K562 (cell line): Measurements from ENCODE around the gene PITPNC1. TPM values are rescaled to one million over a fixed set of nuclear protein-coding genes. Genes with fewer than 3 reads are reported as not detected.

ENCODE experiments used
- ATAC-seq: fragments of 200-7000 bp; cut with Tn5 transposase; 3 replicates; pipeline ENCODE4 v1.9.1; 2020; ENCODE audit warnings: moderate library complexity
- BruUV-seq: library from RNA; stranded (reverse); fragments of 400-500 nt; replicated peaks from 2 replicates; lab custom pipeline; 2021; lab: Mats Ljungman, UMichigan
- CTCF ChIA-PET: fragments of 300-600 bp; formaldehyde crosslinking; extraction: SDS; loops from one replicate; lab custom pipeline; 2021; ENCODE audit warnings: low intra/inter-chr PET ratio; lab: Yijun Ruan, JAX
- POLR2A ChIA-PET: fragments of 300-600, 350-650 bp; sonication (Branson Sonifier 250); formaldehyde crosslinking; extraction: SDS; loops from one replicate; lab custom pipeline; 2021; ENCODE audit warnings: antibody characterized with exemption, inconsistent platforms; lab: Yijun Ruan, JAX
- DNase-seq, 4 experiments: peaks; one replicate each; pipeline versions ENCODE4 v3.0.0 to v3.0.0-alpha.2; 2011 to 2018; ENCODE audit warnings: low spot score in 3 of 4, mixed read lengths in 3 of 4; ENCODE audit errors: extremely low read depth in 1 of 4
- FAIRE-seq: peaks from 2 replicates; lab custom pipeline; 2011; peaks lifted over from hg19 to GRCh38; lab: Jason Lieb, UNC
- H2AFZ ChIP-seq: 2 replicates; pipeline ENCODE4 v1.6.0; 2011; ENCODE audit warnings: low read depth, low read length, control low read depth, inconsistent platforms
- H3K27ac ChIP-seq: fragments of 200-600 bp; 3 replicates; pipeline ENCODE4 v1.8.0; 2011; ENCODE audit warnings: low read depth, mild to moderate bottlenecking, control low read depth, inconsistent platforms, low read length, moderate library complexity, mixed read lengths; ENCODE audit errors: extremely low read depth
- H3K27me3 ChIP-seq, 2 experiments: fragments of 300-600 bp in 1 of 2; 2 replicates in 1 of 2; 3 replicates in 1 of 2; pipeline versions ENCODE4 v1.6.0 to v1.8.0; 2011; ENCODE audit warnings: inconsistent platforms in 2 of 2, low read length in 2 of 2, mild to moderate bottlenecking in 1 of 2, mixed read lengths in 1 of 2, moderate library complexity in 1 of 2; ENCODE audit not compliant: control insufficient read depth in 2 of 2, insufficient read depth in 2 of 2
- H3K36me3 ChIP-seq: fragments of 300-600 bp; 3 replicates; pipeline ENCODE4 v1.8.0; 2011; ENCODE audit warnings: mild to moderate bottlenecking, low read length, inconsistent platforms; ENCODE audit not compliant: control insufficient read depth, insufficient read depth
- H3K4me1 ChIP-seq, 2 experiments: fragments of 200-600 bp in 1 of 2; replicated peaks in 1 of 2; 2 replicates in 1 of 2; 3 replicates in 1 of 2; pipeline versions ENCODE4 v1.5.1 to v1.8.0; 2011; ENCODE audit warnings: inconsistent platforms in 2 of 2, low read length in 2 of 2, mild to moderate bottlenecking in 1 of 2, mixed read lengths in 1 of 2, moderate library complexity in 1 of 2; ENCODE audit not compliant: control insufficient read depth in 2 of 2, insufficient read depth in 2 of 2
- H3K4me2 ChIP-seq: 2 replicates; pipeline ENCODE4 v1.6.1; 2011; ENCODE audit warnings: low read length, control low read depth, inconsistent platforms, mixed read lengths; ENCODE audit not compliant: insufficient read depth
- H3K4me3 ChIP-seq: fragments of 200-600 bp; sonication (generic), shearing (Covaris generic); 2 replicates; pipeline ENCODE4 v1.5.1; 2016; ENCODE audit warnings: control low read depth, inconsistent platforms
- H3K79me2 ChIP-seq: fragments of 200-600 bp; 3 replicates; pipeline ENCODE4 v1.8.0; 2011; ENCODE audit warnings: low read length, inconsistent platforms; ENCODE audit not compliant: control insufficient read depth, insufficient read depth
- H3K9ac ChIP-seq, 2 experiments: 2 replicates each; pipeline versions ENCODE4 v1.6.0 to v1.6.1; 2011; ENCODE audit warnings: low read depth in 2 of 2, low read length in 2 of 2, control low read depth in 1 of 2, inconsistent platforms in 1 of 2, mild to moderate bottlenecking in 1 of 2, mixed read lengths in 1 of 2; ENCODE audit not compliant: insufficient read depth in 1 of 2
- H3K9me1 ChIP-seq: one replicate; pipeline ENCODE4 v1.6.0; 2011; ENCODE audit warnings: inconsistent platforms, mild to moderate bottlenecking, low read length, moderate library complexity; ENCODE audit not compliant: control insufficient read depth, insufficient read depth
- H3K9me3 ChIP-seq: replicated peaks from 2 replicates; pipeline ENCODE4 v1.5.1; 2011; ENCODE audit warnings: low read depth, low read length, inconsistent platforms; ENCODE audit not compliant: control insufficient read depth, insufficient read depth
- H4K20me1 ChIP-seq: replicated peaks from 2 replicates; pipeline ENCODE4 v1.6.1; 2011; ENCODE audit warnings: low read length, inconsistent platforms, mixed read lengths; ENCODE audit not compliant: control insufficient read depth, insufficient read depth
- BCLAF1 ChIP-seq, 2 experiments: fragments of 450-650 bp in 1 of 2; IDR thresholded peaks; 2 replicates each; pipeline ENCODE4 v1.6.1; 2011 to 2017; ENCODE audit warnings: low read depth in 2 of 2, antibody characterized with exemption in 1 of 2, borderline replicate concordance in 1 of 2, low read length in 1 of 2, mild to moderate bottlenecking in 1 of 2, mixed read lengths in 1 of 2; ENCODE audit not compliant: control insufficient read depth in 1 of 2
- E2F8 ChIP-seq: fragments of 450-650 bp; IDR thresholded peaks from 2 replicates; pipeline ENCODE4 v1.7.1; 2018; ENCODE audit warnings: mild to moderate bottlenecking, low read depth; ENCODE audit not compliant: partially characterized antibody
- FOXO4 ChIP-seq: fragments of 450-650 bp; formaldehyde crosslinking; IDR thresholded peaks from 2 replicates; pipeline ENCODE4 v1.4.0; 2020; ENCODE audit warnings: mild to moderate bottlenecking, moderate library complexity
- HDAC2 ChIP-seq: fragments of 450-650 bp; IDR thresholded peaks from 2 replicates; pipeline ENCODE4 v1.6.1; 2016; ENCODE audit warnings: mild to moderate bottlenecking
- MCM2 ChIP-seq: fragments of 450-650 bp; IDR thresholded peaks from 2 replicates; pipeline ENCODE4 v1.6.1; 2017; ENCODE audit warnings: low read depth, mild to moderate bottlenecking
- MYBL2 ChIP-seq, 2 experiments: fragments of 450-650 bp in 1 of 2; sonication (generic) in 1 of 2; formaldehyde crosslinking in 1 of 2; IDR thresholded peaks; 2 replicates each; pipeline versions ENCODE4 v1.6.1 to v1.8.1; 2017 to 2022; ENCODE audit warnings: borderline replicate concordance in 1 of 2, inconsistent platforms in 1 of 2, low read depth in 1 of 2, mild to moderate bottlenecking in 1 of 2, missing genetic modification reagents in 1 of 2, moderate library complexity in 1 of 2
- NFXL1 ChIP-seq: fragments of 450-650 bp; formaldehyde crosslinking; IDR thresholded peaks from 2 replicates; pipeline ENCODE4 v1.4.0; 2021; ENCODE audit warnings: mild to moderate bottlenecking
- PCBP2 ChIP-seq: fragments of 200-400 bp; formaldehyde crosslinking; IDR thresholded peaks from 2 replicates; pipeline ENCODE4 v1.6.1; 2018; ENCODE audit warnings: low read length, low read depth, mild to moderate bottlenecking, moderate library complexity; ENCODE audit not compliant: poor library complexity, severe bottlenecking
- SRSF7 ChIP-seq: fragments of 200-400 bp; formaldehyde crosslinking; optimal IDR thresholded peaks from 2 replicates; pipeline ENCODE3; 2017; ENCODE audit warnings: mild to moderate bottlenecking, low read depth, low read length
- YBX1 ChIP-seq: fragments of 450-650 bp; IDR thresholded peaks from 2 replicates; pipeline ENCODE4 v1.7.1; 2016; ENCODE audit warnings: mild to moderate bottlenecking
- ZEB2 ChIP-seq: fragments of 450-650 bp; IDR thresholded peaks from 2 replicates; pipeline ENCODE4 v1.6.1; 2016
- ZNF197 ChIP-seq: fragments of 200-800 bp; sonication (Bioruptor generic); IDR thresholded peaks from 2 replicates; pipeline ENCODE4 v1.6.1; 2016; ENCODE audit warnings: low read depth, missing genetic modification characterization, missing compliant biosample characterization
- ZNF217 ChIP-seq: sonication (generic); formaldehyde crosslinking; IDR thresholded peaks from 2 replicates; pipeline ENCODE4 v1.8.0; 2022; ENCODE audit warnings: mild to moderate bottlenecking, missing genetic modification reagents
- WGBS: fragments of 100-300 bp; shearing (Covaris generic); methylation state at CpG from one replicate; pipeline ENCODE4 v1.1.6; 2016; ENCODE audit warnings: low coverage, mixed read lengths; ENCODE audit not compliant: insufficient coverage; ENCODE audit errors: missing lambda C conversion rate; 5-methylcytosine and 5-hydroxymethylcytosine counted together
- in situ Hi-C: fragments of 300-500 bp; cut with MboI; formaldehyde crosslinking; loops from 4 replicates; pipeline ENCODE4 v1.15.0; 2018; ENCODE audit warnings: inconsistent platforms, mixed read lengths
- intact Hi-C: fragments of 100-400 bp; cut with micrococcal nuclease; formaldehyde crosslinking; loops from 2 replicates; pipeline ENCODE4 v1.14.2; 2022
- polyA plus RNA-seq, 8 experiments: library from polyadenylated mRNA; depleted of rRNA in 4 of 8; stranded (reverse) in 5 of 8; unstranded in 3 of 8; fragments of >200 nt; fragmentation: Nextera tagmentation in 2 of 8; fragmentation: Illumina TruSeq in 1 of 8; extraction: Ambion mirVana in 2 of 8; extraction: Trizol in 1 of 8; gene quantifications; 2 replicates each; pipeline versions ENCODE4 v1.2.1 to v1.2.3, GENCODE V29; 2011 to 2014; ENCODE audit warnings: inconsistent platforms in 1 of 8, missing spikeins in 1 of 8
- total RNA-seq, 7 experiments: library from RNA; depleted of rRNA in 6 of 7; stranded (reverse); fragments of >200 nt in 6 of 7; fragmentation: Illumina TruSeq in 2 of 7; extraction: Trizol in 2 of 7; gene quantifications; 2 replicates each; pipeline versions ENCODE4 v1.2.1 to v1.2.3, GENCODE V29; 2011 to 2021; ENCODE audit warnings: low replicate concordance in 1 of 7

The PITPNC1 gene
- total and polyA plus RNA-seq, 9 of the 15 experiments (the other 6 are each of a cell fraction or from before 2014, with no cell fraction given): 0.11 to 1.1 (median 0.65) TPM

GRCh38 chr17:67403065-67403464 is 26.0 kb downstream of the PITPNC1 start:
- FAIRE-seq (no peak), DNase-seq (no peak), ATAC-seq (no peak)
- Histone ChIP-seq H3K27ac (no peak overlapping the region), H3K4me2 (no peak overlapping the region), H3K4me1 (no peaks in the 10 kb centered on the region), H3K9me3 (no peaks in the 10 kb centered on the region), H3K27me3 (peaks cover 10 to 22% of the 10 kb centered on the region in 2 experiments), H2AFZ (no peak overlapping the region), H3K4me3 (no peak overlapping the region), H3K9me1 (no peaks in the 10 kb centered on the region), H3K79me2 (no peaks in the 10 kb centered on the region), H3K36me3 (no peaks in the 10 kb centered on the region), H4K20me1 (no peaks in the 10 kb centered on the region), H3K9ac (no peak overlapping the region)
- ChIA-PET POLR2A (no interaction called here), CTCF (no interaction called here)
- in situ Hi-C loops (no loop called here), intact Hi-C loops (no loop called here)
- no TSS peak for BruUV-seq
- WGBS: 8% methylated on average over 2 of the region's 2 CpGs
- TF ChIP-seq ZNF217 (no peak), E2F8 (no peak), MYBL2 (IDR thresholded peaks at IDR 0.05; ENCODE audit: low read depth) (no peak), MYBL2 (CRISPR knock-in tag; IDR thresholded peaks at IDR 0.05; ENCODE audit: borderline replicate concordance) (no peak), NFXL1 (CRISPR knock-in tag) (no peak), FOXO4 (no peak), ZEB2 (no peak), PCBP2 (no peak), HDAC2 (no peak), ZNF197 (CRISPR knock-in tag) (no peak), YBX1 (no peak), SRSF7 (no peak), BCLAF1 (IDR thresholded peaks at IDR 0.05; ENCODE audit: borderline replicate concordance in 1 of 2, control insufficient read depth in 1 of 2, low read depth in 2 of 2, low read length in 1 of 2) (no peak), MCM2 (no peak)
